ENCODE measurements around the gene CNBD2.
"Not testable (repeated sequence)": the region's sequence is repeated elsewhere in the genome, so short reads cannot be mapped to it uniquely, and the experiment has no call there.

Gene CNBD2

DNA sequence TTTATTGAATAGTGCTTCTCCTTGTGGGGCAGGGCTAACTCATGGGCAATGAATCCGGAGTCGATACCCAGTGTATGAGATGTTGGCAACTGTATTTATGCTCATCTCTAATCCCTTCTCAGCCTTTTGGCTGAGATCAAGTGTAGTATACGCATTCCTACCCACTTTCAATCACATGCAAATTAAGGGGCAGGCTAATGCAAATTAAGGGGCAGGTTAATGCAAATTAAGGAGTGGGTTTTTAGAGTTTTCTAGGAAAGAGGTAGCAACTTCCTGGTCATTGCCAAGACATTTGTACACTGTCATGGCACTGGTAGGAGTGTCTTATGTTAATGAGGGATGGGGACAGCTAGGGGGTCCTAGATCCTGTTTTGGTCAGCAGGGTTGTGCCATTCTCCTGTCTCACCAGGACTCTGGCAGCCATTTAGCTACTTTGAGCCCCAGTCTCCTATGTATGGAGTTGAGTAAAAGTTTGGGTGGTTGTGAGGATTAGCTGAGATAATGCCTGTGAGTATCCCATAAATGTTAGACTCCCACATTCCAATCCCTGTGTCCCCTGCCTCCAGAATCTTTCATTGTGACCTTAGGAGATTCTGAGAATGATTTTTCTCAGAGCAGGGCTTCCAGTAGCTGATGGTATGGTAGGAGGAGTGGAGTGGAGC, at the start of gene CNBD2:
CNBD2 (plus strand) TSS at position 612 of the 662 bp plus-strand sequence. CDS start 173 bp downstream, outside the sequence.
- no peak for DNase-seq

DNA sequence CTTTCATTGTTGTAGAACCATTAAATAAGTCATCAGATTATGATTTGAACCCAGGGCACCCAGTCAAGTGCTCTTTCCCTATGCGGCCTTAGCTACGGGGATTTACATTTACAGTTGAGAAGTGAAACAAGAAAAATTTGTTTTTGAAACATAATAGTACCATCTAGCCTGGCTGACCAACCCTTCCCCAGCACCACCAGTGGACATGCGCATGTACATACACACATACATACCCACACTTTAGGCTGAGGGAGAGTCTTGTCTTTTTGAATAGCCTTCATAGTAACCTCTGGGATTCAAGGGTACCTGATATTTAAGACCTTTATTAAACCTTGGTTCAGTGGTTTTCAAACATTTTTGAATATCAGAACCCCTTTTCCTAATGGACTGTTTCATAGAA, 47.9 kb upstream of the CNBD2 start:
- DNase-seq, result no peak

DNA sequence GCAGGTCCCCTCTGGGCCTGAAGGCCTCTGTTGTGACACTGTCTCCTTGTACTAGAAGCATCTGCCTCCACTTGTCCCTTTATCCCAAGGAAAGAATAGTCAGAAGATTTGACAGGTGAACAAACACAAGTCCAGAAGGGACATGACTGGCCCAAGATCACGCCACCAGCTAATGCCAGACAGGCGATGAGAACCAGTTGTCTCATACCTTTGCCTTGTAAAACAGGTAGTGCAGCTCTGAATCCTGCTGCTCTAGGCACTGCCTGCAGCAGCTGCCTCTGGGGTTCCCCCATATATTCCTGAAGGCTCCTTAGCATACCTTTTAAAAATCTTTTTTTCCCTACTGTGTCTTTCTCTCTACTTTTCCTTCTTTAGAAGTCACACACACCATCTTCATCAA, 39.1 kb upstream of the CNBD2 start:
- DNase-seq, result no peak

DNA sequence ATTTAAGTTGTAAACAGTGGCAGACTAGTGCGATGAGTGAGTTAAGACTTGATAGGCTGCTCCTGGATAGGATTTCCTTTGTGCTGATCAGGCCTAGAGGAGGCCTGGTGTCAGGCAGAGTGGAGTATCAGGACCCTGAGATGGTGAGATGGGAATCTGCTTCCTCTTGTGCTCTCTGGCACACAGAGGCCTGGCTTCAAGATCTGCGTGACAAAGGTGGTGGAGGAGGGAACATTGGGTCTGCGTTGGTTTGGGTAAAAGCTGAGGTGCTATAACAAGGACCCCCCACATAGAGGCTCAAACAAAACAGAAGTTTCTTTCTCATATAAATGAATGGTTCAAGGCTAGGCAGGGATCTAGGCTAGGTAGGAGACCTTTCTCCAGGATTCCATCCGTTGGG, 34.3 kb upstream of the CNBD2 start:
- DNase-seq, result no peak

DNA sequence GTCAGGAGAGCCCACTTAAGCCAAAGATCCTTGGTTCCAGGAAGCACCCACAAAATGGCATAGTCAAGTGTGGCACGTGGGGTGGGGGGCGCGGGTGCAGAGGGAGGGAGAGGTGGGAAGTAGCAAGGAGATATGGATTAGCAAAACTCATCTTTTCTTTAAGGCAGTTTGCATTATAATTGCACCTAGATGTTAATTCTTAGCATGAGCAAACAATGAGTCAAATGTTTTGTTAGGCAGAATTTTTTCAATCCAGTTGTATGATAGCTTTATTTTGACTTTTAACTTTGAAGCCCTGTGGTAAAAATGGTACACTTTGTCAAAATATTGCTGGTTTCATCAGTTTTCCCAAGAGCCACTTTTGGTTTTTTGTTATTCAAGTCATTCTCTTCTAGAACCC, 29.1 kb upstream of the CNBD2 start:
- no peak for DNase-seq

DNA sequence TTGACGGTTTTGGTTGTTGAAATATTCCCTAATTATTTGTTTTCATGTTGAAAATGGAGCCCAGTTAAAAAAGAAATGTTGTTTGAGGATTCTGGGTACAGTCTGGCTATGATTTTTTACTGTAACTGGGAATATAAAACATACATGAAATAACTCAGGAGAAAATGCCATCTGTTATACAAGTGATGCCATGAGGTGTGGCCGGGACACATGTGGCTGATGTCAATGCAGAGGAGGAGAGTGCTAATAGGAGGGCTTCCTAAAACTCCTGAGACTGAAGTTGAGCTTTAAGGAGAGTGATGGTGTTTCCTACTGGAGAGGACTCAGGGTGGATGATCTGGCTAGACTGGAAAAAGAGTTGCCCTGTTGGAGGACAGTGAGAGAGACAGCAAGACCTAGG, 26.8 kb upstream of the CNBD2 start:
- DNase-seq, result no peak

DNA sequence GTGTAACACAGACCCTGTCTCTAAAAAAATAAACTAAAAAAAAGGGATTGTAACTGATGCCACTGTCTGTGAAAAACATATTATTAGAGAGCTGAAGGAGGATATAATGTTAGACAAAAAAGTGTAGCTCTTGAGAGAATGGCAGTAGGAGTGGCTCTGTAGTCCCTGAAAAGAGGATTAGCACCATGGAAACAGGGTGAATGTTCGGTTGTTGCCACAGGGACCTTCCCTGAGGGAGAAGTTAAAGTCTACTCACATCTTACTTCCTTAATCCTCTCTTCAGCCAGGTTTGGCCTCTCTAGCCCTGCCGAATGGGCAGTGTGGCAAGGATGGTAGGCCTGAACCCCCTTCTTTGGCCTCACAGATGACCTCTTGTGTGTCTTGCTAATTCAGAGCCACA, 26.1 kb upstream of the CNBD2 start:
- no peak for DNase-seq

DNA sequence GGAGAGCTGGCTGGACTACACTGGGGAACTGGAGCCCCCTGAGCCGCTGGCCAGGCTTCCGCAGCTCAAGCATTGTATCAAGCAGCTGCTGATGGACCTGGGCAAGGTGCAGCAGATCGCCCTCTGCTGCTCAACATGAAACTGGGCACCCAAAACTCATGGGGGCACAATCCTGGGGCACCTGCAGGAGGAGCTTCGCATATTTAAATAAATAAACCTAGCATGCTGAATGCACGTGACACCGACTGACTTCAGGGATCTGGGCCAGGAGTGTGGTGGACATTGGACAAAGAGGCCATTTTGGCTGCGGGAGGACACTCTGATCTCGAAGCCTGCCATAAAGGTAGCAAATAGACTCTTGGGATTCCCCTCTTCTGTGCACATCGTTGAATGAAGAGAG, 20.9 kb upstream of the CNBD2 start:
- DNase-seq, result no peak

DNA sequence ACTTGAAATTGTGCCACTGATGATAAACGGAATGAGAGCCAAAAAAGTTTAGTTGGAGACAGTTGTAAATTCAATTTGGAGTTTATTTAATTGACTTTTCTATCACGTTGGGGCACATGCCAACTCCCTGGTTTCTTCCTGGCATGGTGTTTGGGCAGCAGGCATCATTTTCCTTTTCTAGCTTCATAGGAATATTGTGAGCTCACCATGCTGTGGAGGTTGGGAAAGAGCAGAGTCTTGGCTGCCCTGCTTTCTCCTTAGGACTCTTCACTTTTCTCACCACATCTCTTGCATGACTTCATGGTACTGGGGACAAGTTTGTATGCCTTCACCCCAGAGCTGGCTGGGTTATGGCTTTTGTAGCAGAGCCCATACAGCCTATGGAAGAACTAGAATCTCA, 20.5 kb upstream of the CNBD2 start:
- no peak for DNase-seq

DNA sequence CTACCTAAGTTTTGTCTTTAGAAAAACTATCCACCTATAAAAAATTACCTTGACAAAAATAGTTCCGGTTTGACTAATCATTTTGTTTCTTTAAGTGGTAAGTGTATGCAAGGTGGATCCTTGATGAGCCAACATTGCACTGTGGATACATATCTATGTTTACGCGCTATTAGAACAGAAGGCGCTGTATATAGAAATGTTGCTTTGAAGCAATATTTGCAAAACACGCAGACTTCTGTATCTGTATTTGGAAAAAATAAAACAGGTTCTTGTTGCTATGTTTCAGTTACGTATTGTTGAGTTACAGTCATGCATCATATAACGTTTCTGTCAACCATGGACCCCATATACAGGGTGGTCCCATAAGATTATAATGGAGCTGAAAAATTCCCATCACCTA, 18.3 kb upstream of the CNBD2 start:
- DNase-seq, result no peak

DNA sequence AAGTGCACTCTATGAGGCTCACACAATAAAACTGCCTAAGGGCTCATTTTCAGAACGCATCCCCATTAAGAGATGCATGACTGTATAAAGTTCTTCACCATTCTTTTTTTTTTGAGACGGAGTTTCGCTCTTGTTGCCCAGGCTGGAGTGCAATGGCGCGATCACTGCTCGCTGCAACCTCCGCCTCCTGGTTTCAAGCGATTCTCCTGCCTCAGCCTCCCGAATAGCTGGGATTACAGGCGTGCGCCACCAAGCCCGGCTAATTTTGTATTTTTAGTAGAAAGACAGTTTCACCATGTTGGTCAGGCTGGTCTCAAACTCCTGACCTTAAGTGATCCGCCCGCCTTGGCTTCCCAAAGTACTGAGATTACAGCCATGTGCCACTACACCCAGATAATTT, 16.3 kb upstream of the CNBD2 start:
- DNase-seq, result not testable (repeated sequence)

DNA sequence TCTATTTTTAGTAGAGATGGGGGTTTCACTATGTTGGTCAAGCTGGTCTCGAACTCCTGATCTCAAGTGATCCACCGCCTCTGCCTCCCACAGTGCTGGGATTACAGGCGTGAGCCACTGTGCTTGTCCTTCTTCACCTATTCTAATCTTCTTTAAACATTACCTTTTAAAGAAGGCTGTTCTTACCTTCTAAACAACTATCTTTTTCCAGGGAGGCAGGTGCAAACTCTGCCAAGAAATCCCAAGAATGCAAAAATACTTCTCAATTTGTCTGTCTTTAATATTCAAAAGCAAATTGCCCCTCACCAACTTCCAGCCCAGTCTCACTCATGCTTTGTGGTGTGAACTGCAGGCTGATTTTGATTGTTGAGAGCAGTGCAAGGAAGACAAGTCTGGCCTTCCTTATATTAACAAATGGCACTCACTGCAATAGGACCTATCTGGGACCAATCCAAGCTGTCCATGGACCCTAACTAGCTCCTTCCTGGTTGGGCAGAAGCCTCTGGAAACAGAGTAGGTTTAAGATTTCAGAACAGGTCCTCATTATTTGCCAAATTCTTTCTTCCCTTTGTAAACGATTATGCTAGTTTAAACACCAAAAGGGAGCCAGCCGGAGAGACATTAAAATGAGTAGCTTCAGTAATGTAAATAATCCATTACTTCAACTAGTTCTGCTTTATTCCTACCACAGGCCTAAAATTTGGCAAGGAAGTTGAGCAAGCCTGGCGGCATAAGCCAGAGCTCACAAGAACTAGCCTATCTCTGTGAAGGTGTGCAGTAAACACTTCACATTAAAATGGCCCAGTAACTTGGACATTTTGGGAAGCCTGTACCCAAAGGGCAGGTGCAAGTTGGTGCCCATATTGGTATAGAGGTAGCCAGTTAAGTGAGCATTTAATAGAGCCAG, 15.7 kb upstream of the CNBD2 start:
- no peak for DNase-seq

DNA sequence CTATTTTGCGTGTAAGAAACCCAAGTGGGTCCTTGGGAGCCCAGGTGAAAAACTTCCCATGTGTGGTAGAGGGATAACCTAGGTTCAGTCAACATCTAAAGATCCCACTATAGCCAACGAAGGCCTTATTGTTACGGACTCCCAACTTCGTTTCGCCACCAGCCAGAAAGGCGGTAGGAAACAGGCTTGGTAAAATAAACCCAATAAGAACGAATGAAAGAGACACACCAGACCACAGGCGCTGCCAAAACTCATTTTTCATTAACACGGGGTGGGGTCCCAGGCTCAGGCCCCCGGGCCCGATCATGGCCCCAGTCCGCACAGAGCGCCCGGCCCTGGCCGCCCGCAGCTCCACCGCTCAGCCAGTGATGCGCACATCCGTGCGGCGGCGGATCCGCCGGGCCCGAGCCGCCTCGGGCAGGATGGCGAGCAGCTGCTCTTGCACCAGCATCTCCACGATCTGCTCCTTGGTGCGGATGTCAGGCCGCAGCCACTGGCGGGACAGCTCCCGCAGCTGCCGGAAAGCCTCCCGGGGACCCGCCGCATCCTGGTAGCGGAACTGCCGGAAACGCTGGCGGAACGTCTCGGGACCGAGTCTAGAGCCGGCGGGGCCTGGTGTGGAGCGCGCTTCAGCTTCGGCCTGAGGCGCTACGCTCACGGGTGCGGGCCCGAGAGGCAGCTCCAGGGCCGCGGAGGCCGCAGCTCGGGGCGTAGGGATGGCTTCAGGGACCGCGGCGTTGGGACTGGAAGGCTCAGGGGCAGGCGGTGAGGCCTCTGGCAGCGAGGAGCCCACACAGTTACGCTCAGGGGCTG, 14.8 kb upstream of the CNBD2 start:
- peak; percentile 44 to 65 (median 58) for DNase-seq

DNA sequence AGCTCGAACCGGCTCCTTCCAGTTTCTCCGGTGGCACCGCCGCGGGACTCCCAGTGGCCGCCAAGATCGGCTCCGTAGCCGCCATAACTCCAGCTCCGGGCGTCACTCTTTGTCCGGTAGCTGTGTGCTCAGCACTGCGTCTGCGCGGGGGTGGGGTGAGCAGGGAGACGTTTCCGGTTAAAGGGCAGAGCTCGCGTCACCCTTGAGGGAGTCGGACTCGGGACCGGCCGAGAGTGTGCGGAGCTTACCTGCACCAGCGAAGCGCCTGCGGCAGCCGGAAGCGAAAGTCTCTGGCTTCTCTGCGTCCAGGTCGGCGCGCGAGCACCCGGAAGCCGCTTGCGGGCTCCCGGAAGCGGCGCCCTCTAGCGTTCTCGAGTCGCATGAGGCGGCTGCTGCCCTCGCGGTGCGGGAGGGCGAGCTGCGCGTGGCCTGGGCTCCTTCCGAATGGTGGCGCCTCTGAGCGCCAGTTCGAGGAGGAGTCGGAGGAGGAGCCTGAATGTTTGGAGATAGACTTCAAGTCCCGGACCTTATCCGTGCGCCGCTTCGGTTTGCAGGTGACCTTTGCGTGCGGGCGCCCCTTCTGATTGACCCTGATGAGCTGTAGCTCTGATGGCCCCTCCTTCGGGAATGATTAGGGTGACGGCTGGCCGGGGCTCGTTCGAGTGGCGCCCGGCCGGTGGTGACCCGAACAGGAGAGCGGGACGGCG, 14.0 kb upstream of the CNBD2 start, which contains the start of gene SCAND1:
SCAND1 (minus strand) TSS at position 303 of the 707 bp plus-strand sequence; CDS start at position 85, 218 bp downstream.
- peak; percentile 91 to 95 (median 92) for DNase-seq

DNA sequence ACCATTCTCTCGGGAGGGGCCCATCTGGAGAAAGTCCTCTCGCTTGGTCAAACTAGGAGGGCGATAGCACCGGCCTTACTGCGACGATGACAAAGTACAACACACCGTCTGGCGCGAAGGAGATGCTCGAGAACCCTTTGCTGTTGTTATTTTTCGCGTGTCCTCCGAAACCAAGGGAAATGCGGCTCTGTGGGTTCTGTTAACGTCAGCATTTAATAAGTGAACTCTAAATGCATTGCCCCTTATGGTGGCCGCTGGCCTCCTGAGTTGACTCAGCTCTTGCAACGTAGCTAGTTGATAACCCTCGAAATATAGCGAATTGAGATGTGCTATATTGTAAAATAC, 13.5 kb upstream of the CNBD2 start:
- DNase-seq, result no peak

DNA sequence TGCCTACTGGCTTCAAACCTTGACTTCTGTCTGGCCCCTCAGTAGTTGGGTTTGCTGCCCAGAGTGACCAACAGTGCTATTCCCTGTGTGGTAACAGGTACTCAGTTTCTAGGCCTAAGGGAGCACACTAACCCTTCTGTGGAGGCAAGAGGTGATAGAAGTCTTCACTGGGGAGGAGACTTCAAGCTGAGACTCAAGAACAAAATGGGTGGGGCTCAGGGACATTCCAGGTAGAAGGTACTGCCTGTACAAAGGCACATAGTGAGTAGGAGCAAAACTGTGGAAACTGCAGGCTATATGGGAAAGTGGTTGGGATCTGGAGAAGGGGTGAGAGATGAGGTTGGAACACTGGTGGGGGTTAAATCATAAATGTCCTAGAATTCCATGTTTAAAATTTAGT, 11.8 kb upstream of the CNBD2 start:
- DNase-seq, result no peak

DNA sequence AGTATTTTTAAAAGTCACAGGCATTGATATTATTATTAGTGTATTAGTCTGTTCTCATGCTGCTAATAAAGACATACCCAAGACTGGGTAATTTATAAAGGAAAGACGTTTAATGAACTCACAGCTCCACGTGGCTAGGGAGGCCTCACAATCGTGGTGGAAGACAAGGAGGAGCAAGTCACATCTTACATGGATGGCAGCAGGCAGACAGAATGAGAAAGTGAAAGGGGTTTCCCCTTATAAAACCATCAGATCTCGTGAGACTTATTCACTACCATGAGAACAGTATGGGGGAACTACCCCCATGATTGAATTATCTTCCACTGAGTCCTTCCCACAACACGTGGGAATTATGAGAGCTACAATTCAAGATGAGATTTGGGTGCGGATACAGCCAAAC, 9.1 kb upstream of the CNBD2 start:
- not testable (repeated sequence) for DNase-seq

DNA sequence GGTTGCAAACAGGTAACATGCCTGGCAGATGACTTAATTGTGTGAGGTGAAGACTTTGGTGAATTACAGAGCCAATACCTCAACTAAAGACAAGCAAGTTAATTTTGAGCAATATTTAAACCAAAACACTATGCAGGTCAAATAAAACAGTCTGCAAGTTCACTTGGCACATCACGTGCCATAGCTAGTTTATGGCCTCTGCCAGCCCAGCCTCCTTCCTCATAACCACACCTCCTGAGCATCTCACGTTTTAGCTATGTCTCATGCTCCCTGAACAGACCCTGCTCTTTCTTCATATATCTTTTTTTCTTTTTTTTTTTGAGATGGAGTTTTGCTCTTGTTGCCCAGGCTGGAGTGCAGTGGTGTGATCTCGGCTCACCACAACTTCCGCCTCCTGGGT, 4.5 kb upstream of the CNBD2 start:
- no peak for DNase-seq

DNA sequence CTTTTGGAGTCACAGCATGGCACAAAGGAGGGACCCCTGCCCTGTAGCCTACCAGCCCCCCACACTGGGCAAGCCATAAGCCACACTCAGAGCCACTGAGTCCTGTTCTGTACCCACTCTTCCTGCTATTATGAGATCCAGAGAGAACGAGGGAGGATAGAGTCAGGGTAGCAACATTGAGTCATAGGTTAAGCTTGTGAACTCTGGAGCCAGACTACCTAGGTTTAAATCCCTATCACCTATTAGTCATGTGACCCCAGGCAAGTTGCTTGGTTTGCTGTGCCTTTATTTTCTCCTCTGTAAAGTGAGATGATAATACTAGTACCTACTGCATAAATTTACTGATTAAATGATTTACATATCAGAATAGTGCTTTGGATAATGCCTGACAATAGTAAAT, 540 bp downstream of the CNBD2 start:
- no peak for DNase-seq

DNA sequence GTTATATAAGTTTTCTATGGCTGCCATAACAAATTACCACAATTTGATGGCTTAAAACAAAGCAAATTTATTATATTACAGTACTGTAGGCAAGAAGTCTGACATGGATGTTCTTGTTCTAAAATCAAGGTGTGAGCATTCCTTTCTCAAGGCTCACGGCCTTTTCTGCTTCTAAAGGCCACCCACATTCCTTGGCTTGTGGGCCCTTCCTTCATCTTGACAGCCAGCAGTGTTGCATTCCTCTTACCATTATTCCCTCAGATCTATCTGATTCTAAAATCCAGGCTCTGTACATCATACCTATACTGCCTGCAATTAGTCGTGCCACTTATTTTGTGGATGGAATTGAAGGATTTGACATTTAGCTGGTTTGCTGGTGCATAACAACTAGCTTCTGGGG, 3.6 kb downstream of the CNBD2 start:
- DNase-seq, result no peak

DNA sequence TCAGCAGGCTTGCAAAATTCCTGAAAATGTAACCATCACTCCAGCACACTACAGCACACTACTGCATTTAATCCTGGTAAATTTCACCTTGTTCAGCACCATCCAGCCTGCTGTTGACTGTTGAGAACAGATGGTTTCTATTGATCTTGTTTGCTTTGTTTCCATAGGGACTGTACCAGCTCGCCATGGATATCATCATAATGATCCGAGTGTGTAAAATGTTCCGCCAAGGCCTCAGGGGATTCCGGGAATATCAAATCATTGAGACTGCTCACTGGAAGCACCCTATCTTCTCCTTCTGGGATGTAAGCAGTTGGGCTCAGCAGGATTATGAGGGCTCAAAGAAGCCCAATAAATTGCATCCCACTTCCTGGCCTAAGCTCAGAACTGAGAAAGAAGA, 4.1 kb downstream of the CNBD2 start:
- DNase-seq, result no peak

DNA sequence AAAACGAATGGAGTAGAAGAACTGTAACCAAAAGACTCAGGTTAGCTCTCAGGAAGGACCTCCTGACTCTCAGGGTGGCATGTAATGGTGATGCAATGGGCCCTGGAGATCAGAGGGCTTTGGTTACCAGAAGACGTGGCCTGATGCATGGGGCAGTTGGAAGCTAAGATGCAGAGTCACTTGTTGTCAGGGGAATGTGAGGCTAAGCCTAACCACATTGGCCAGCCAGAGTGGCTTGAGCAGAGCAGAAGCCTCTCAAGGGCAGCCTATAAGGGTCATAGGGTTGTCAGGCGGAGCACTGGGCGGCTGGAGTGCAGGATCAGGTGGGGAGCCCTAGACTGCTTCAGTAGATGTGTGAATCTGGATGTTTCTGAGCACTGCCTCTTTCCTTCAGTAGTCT, 5.9 kb downstream of the CNBD2 start:
- DNase-seq, result no peak

All from activated naive CD4-positive, alpha-beta T cell (primary cell).